Measurements from ENCODE around the gene ASIC1.
A peak's percentile ranks its signal among the peaks of the same experiment; 100 is the strongest.

Gene ASIC1

DNA sequence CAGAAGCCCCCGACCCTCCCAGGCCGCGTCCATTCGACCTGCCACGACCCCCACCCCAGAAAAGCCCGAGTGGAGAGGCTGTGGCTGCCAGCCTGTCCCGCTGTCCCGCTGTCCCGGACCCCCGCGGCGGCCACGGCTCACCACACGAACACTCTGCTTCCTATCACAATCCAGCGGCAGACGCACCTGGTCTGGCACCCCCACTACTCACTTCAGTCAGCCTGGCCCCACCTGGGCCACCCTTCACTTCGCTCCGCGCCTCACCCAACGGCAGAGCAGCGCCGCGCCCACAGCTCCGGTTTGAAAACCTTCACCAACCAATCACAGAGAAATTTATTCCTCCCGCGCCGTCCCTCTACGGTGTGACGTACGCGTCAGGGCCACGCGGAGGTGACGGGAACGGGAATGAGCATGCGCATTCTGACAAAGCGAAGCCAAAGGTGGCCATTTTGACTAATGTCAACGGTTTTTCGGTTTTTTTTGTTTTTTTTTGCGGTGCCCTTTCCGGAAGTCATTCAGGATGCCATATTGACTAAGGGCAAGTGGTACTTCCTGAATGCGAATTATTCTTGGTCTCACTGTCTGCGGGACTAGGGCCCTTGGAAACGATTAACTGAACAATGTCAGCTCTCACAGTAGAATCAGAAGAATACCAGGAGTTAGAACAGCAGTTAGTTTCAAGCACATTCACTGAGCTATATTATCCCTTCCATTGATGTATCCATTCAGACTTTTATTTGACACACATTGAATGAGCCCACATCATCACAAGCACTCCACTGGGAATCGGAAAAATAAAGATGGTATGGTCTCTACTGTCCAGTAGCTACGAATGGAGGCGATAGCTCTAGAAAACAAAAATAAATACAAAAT, 32.0 kb upstream of the ASIC1 start, which contains the start of gene RACGAP1:
Gene RACGAP1 (minus strand): TSS at position 308 of the 873 bp plus-strand sequence. CDS start 8,779 bp downstream, outside the sequence.
- TF ChIP-seq EP300 (IDR thresholded peaks at IDR 0.05; ENCODE audit: borderline replicate concordance), result peak; percentile 53; the same call in 1 of the 2 replicates
- TF ChIP-seq YY1 (IDR thresholded peaks at IDR 0.05; ENCODE audit: low read depth), result peak; percentile 100
- peak; percentile 90 for TF ChIP-seq ZBTB7A (IDR thresholded peaks at IDR 0.05; ENCODE audit: low read depth)
- 0 out of 2 replicates have a peak, but pooled peaks have one; percentile 13 for TF ChIP-seq CEBPB (IDR thresholded peaks at IDR 0.05)
- TF ChIP-seq EGR1 (IDR thresholded peaks at IDR 0.05), result peak; percentile 93; the same call in 1 of the 2 replicates
- no peak for TF ChIP-seq RAD21 (IDR thresholded peaks at IDR 0.05; ENCODE audit: low read depth)
- TF ChIP-seq, protein P1, sequence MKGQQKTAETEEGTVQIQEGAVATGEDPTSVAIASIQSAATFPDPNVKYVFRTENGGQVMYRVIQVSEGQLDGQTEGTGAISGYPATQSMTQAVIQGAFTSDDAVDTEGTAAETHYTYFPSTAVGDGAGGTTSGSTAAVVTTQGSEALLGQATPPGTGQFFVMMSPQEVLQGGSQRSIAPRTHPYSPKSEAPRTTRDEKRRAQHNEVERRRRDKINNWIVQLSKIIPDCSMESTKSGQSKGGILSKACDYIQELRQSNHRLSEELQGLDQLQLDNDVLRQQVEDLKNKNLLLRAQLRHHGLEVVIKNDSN (IDR thresholded peaks at IDR 0.05), result peak; percentile 91
- TF ChIP-seq, protein P2, sequence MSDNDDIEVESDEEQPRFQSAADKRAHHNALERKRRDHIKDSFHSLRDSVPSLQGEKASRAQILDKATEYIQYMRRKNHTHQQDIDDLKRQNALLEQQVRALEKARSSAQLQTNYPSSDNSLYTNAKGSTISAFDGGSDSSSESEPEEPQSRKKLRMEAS (IDR thresholded peaks at IDR 0.05), result peak; percentile 97
- peak; percentile 37 for TF ChIP-seq NFIC (IDR thresholded peaks at IDR 0.05)
- peak; percentile 99 for TF ChIP-seq FOXM1 (IDR thresholded peaks at IDR 0.05; ENCODE audit: borderline replicate concordance, low read depth)
- TF ChIP-seq TEAD4 (IDR thresholded peaks at IDR 0.05), result peak; percentile 19; the same call in 1 of the 2 replicates
- TF ChIP-seq, protein P3, sequence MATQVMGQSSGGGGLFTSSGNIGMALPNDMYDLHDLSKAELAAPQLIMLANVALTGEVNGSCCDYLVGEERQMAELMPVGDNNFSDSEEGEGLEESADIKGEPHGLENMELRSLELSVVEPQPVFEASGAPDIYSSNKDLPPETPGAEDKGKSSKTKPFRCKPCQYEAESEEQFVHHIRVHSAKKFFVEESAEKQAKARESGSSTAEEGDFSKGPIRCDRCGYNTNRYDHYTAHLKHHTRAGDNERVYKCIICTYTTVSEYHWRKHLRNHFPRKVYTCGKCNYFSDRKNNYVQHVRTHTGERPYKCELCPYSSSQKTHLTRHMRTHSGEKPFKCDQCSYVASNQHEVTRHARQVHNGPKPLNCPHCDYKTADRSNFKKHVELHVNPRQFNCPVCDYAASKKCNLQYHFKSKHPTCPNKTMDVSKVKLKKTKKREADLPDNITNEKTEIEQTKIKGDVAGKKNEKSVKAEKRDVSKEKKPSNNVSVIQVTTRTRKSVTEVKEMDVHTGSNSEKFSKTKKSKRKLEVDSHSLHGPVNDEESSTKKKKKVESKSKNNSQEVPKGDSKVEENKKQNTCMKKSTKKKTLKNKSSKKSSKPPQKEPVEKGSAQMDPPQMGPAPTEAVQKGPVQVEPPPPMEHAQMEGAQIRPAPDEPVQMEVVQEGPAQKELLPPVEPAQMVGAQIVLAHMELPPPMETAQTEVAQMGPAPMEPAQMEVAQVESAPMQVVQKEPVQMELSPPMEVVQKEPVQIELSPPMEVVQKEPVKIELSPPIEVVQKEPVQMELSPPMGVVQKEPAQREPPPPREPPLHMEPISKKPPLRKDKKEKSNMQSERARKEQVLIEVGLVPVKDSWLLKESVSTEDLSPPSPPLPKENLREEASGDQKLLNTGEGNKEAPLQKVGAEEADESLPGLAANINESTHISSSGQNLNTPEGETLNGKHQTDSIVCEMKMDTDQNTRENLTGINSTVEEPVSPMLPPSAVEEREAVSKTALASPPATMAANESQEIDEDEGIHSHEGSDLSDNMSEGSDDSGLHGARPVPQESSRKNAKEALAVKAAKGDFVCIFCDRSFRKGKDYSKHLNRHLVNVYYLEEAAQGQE (IDR thresholded peaks at IDR 0.05; ENCODE audit: low read depth), result no peak
- TF ChIP-seq TAF1 (IDR thresholded peaks at IDR 0.05; ENCODE audit: low read depth), result peak; percentile 92
- TF ChIP-seq CREB1 (IDR thresholded peaks at IDR 0.05; ENCODE audit: low read depth), result peak; percentile 97
- peak; percentile 84 for TF ChIP-seq TCF12 (IDR thresholded peaks at IDR 0.05; ENCODE audit: low read depth)

DNA sequence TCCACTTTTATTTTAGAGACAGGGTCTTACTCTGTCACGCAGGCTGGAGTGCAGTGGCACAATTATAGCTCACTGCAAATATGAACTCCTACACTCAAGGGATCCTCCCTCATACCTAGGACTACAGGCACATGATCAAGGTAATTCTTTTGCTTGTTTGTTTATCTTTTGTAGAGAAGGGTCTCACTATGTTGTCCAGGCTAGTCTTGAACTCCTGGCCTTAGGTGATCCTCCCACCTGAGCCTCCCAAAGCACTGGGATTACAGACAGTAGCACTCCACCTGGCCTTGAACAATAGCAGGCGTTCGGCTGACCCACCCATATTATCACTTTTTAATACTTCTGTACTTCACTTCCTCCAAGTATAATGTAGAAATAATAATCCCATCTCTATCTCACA, 30.7 kb upstream of the ASIC1 start:
- no peak for TF ChIP-seq FOXM1 (IDR thresholded peaks at IDR 0.05; ENCODE audit: borderline replicate concordance, low read depth)
- TF ChIP-seq NFIC (IDR thresholded peaks at IDR 0.05), result no peak
- TF ChIP-seq TAF1 (IDR thresholded peaks at IDR 0.05; ENCODE audit: low read depth), result no peak
- no peak for TF ChIP-seq CREB1 (IDR thresholded peaks at IDR 0.05; ENCODE audit: low read depth)
- TF ChIP-seq TCF12 (IDR thresholded peaks at IDR 0.05; ENCODE audit: low read depth), result no peak
- TF ChIP-seq ZBTB7A (IDR thresholded peaks at IDR 0.05; ENCODE audit: low read depth), result no peak
- TF ChIP-seq YY1 (IDR thresholded peaks at IDR 0.05; ENCODE audit: low read depth), result no peak
- TF ChIP-seq, protein P1 (IDR thresholded peaks at IDR 0.05), result no peak
- TF ChIP-seq, protein P3 (IDR thresholded peaks at IDR 0.05; ENCODE audit: low read depth), result no peak
- no peak for TF ChIP-seq CEBPB (IDR thresholded peaks at IDR 0.05)
- no peak for TF ChIP-seq EGR1 (IDR thresholded peaks at IDR 0.05)
- TF ChIP-seq TEAD4 (IDR thresholded peaks at IDR 0.05), result no peak
- no peak for TF ChIP-seq RAD21 (IDR thresholded peaks at IDR 0.05; ENCODE audit: low read depth)
- no peak for TF ChIP-seq EP300 (IDR thresholded peaks at IDR 0.05; ENCODE audit: borderline replicate concordance)
- TF ChIP-seq, protein P2 (IDR thresholded peaks at IDR 0.05), result no peak

DNA sequence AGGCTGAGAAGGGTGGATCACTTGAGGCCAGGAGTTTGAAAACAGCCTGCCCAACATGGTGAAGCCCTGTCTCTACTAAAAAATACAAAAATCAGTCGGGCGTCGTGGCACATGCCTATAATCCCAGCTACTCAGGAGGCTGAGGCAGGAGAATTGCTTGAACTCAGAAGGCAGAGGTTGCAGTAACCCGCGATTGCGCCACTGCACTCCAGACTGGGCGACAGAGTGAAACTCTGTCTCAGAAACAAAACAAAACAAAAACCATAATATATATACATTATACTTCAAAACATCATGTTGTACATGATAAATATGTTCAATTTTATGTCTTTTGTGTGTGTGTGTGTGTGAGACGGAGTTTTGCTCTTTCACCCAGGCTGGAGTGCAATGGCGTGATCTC, 26.9 kb upstream of the ASIC1 start:
- TF ChIP-seq CEBPB (IDR thresholded peaks at IDR 0.05), result 0 out of 2 replicates have a peak, but pooled peaks have one; percentile 22

DNA sequence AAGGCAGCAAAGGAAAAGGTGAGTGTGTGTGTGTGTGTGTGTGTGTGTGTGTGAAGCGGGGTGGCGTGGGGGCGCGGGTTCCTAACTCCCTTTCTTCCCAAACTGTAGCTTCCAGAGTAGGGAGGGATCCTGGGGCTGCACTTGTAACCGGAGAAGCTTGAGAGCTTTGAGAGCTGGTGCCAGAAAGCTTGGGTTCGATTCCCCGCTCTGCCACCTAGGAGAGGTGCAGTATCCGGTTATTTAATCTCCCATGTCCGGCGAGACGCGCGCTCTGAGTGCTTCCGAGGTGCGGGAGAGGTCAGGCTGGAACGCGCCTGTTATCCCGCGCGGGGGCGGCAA, 24.9 kb upstream of the ASIC1 start:
- TF ChIP-seq FOXM1 (IDR thresholded peaks at IDR 0.05; ENCODE audit: borderline replicate concordance, low read depth) (no peak), EP300 (IDR thresholded peaks at IDR 0.05; ENCODE audit: borderline replicate concordance) (no peak), ZBTB7A (IDR thresholded peaks at IDR 0.05; ENCODE audit: low read depth) (no peak), RAD21 (IDR thresholded peaks at IDR 0.05; ENCODE audit: low read depth) (no peak), TEAD4 (IDR thresholded peaks at IDR 0.05) (no peak), EGR1 (IDR thresholded peaks at IDR 0.05) (no peak), CEBPB (IDR thresholded peaks at IDR 0.05) (no peak), NFIC (IDR thresholded peaks at IDR 0.05) (no peak), CREB1 (IDR thresholded peaks at IDR 0.05; ENCODE audit: low read depth) (no peak), YY1 (IDR thresholded peaks at IDR 0.05; ENCODE audit: low read depth) (no peak)
- TF ChIP-seq, protein P3 (IDR thresholded peaks at IDR 0.05; ENCODE audit: low read depth), result no peak
- TF ChIP-seq, protein P1 (IDR thresholded peaks at IDR 0.05), result no peak
- TF ChIP-seq, protein P2 (IDR thresholded peaks at IDR 0.05), result no peak
